Neural crest cell (in vitro differentiated cells): Measurements from ENCODE around the gene IFNG-AS1. TPM values are rescaled to one million over a fixed set of nuclear protein-coding genes. Genes with fewer than 3 reads are reported as not detected.
A peak's percentile ranks its signal among the peaks of the same experiment; 100 is the strongest.

ENCODE experiments used
- DNase-seq: peaks from one replicate; pipeline ENCODE4 v3.0.0; 2021; ENCODE audit warnings: low read depth, mixed read lengths, low spot score
- H3K27ac Mint-ChIP-seq: one replicate; pipeline ENCODE4 v1.8.0; 2021; ENCODE audit warnings: mild to moderate bottlenecking, mixed read lengths; ENCODE audit not compliant: unreplicated experiment
- H3K27me3 Mint-ChIP-seq: 2 replicates; pipeline ENCODE4 v1.8.0; 2021; ENCODE audit warnings: low read depth, mild to moderate bottlenecking, mixed read lengths
- H3K36me3 Mint-ChIP-seq: 2 replicates; pipeline ENCODE4 v1.8.0; 2021; ENCODE audit warnings: low read depth, mild to moderate bottlenecking, mixed read lengths
- H3K4me1 Mint-ChIP-seq: 2 replicates; pipeline ENCODE4 v1.8.0; 2021; ENCODE audit warnings: mixed read lengths
- H3K4me3 Mint-ChIP-seq: one replicate; pipeline ENCODE4 v1.8.0; 2021; ENCODE audit warnings: mild to moderate bottlenecking, mixed read lengths
- H3K9me3 Mint-ChIP-seq: 2 replicates; pipeline ENCODE4 v1.8.0; 2021; ENCODE audit warnings: mixed read lengths
- CTCF ChIP-seq: fragments of 200-600 bp; sonication (generic); conservative IDR thresholded peaks from 2 replicates; pipeline ENCODE4 v1.5.0; 2021; ENCODE audit warnings: antibody characterized with exemption, mild to moderate bottlenecking
- long read RNA-seq: library from polyadenylated mRNA; unstranded; transcript quantifications from one replicate; pipeline ENCODE4 v2.0.0, GENCODE V29; 2020
- total RNA-seq: library from RNA; stranded (reverse); gene quantifications from 2 replicates; pipeline ENCODE4 v1.2.1, GENCODE V29; 2021

The IFNG-AS1 gene
- total RNA-seq: not detected in 2 replicates
- long read RNA-seq: 0 reads

- peaks cover 3% of the 10 kb centered on the region for H3K9me3 Mint-ChIP-seq
- no peak for DNase-seq
- H3K27me3 Mint-ChIP-seq: peaks cover 2% of the 10 kb centered on the region
- H3K4me1 Mint-ChIP-seq: no peaks in the 10 kb centered on the region
- TF ChIP-seq CTCF: no peak
- H3K36me3 Mint-ChIP-seq: no peaks in the 10 kb centered on the region
- H3K4me3 Mint-ChIP-seq: no peak within 1 kb of the TSS
- H3K27ac Mint-ChIP-seq: no peak within 1 kb of the TSS
These were observed at the start of gene IFNG-AS1 for GRCh38 chr12:67989184-67989920. IFNG-AS1 (plus strand) TSS chr12:67989447.

DNA sequence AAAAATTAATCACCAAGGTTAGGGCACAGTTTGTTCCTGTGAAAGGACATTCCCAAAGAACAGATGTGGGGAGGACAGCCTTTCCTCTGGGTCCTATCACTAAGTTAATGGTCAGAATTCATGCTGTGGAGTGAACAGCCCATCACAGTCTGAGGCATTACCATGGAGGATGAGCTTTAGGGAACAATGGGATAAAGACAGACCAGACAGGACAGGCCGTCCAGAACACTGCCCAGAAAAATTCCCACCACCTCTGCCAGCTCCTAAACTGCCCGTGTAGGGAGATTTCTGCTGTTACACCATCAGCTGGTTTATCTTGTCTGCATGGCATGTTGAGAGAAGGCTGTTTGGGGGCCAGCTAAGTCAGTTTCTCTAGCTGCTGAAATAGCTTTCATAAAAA, 49.6 kb upstream of the IFNG-AS1 start:
- DNase-seq: no peak
- no peak for TF ChIP-seq CTCF
- H3K27me3 Mint-ChIP-seq: no peaks in the 10 kb centered on the region
- H3K36me3 Mint-ChIP-seq: no peaks in the 10 kb centered on the region
- H3K9me3 Mint-ChIP-seq: no peaks in the 10 kb centered on the region
- H3K27ac Mint-ChIP-seq: no peak overlapping the region
- H3K4me1 Mint-ChIP-seq: peaks cover 4% of the 10 kb centered on the region
- no peak overlapping the region for H3K4me3 Mint-ChIP-seq

DNA sequence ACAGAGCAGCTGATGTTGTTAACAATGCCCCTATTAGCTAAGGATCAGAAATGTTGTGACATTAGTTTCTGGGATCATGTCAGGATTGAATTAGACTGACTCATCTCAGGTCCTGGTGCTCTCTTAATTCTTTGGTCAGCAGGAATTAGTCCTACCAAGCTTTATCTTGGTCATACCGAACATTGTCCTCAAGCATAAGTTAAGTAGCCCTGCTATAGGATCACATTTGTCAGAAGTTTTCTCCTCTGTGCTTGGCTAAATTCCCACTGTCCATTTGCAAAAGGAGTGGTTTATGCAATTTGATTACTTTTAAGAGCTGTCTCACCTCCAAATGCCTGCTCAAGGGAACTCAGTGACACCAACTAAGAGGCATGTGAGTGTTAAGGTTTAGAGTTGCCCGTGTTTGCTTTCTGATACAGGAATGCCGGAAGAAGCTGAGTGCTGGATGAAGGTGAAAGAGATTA, 48.4 kb upstream of the IFNG-AS1 start:
- TF ChIP-seq CTCF: no peak
- Mint-ChIP-seq H3K36me3 (no peaks in the 10 kb centered on the region), H3K9me3 (no peaks in the 10 kb centered on the region), H3K27me3 (no peaks in the 10 kb centered on the region), H3K4me3 (no peak overlapping the region), H3K4me1 (peaks cover 4% of the 10 kb centered on the region), H3K27ac (no peak overlapping the region)
- no peak for DNase-seq

- H3K36me3 Mint-ChIP-seq: no peaks in the 10 kb centered on the region
- no peak for TF ChIP-seq CTCF
- no peak for DNase-seq
- H3K4me1 Mint-ChIP-seq: peaks cover 4% of the 10 kb centered on the region
- no peak overlapping the region for H3K27ac Mint-ChIP-seq
- H3K27me3 Mint-ChIP-seq: peaks cover 3% of the 10 kb centered on the region
- no peaks in the 10 kb centered on the region for H3K9me3 Mint-ChIP-seq
- no peak overlapping the region for H3K4me3 Mint-ChIP-seq
These were observed 46.5 kb upstream of the IFNG-AS1 start for GRCh38 chr12:67942724-67943123.

DNA sequence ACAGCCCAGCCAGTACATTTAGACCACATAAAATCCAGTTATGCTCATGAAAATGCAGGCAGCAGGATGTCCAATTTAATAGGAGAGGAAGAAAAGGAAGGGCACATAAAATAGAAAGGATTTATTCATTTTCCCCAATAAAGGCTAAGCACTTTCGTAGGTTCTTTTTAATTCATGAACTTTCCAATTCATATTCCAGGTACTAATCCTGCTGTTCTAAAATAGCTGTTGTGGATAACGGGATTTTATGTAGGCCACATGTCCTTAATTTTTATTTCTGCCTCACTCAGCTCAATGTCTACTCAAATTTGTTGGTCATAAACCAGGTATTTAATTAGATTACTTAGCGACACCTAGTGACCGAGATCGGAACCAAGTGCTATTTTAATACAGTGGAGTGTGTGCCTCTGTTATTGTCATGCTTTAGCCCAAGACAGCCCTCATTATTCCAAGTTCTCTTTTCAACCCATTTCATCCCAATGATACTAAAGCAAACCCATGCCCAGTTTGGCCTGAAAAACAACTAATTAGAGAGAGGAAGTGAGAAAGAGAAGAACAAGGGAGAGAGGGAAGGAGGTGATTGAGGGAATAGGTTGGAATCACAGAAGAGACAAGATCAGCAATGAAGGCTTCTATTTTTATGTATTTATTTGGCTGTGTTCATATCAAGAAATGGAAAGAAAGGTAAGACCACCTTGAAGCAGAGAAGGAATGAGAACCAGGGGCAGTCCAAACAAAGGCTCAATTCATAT, 45.9 kb upstream of the IFNG-AS1 start:
- DNase-seq: peak; percentile 66
- H3K27ac Mint-ChIP-seq: no peak overlapping the region
- no peaks in the 10 kb centered on the region for H3K9me3 Mint-ChIP-seq
- H3K4me1 Mint-ChIP-seq: peaks cover 4% of the 10 kb centered on the region
- no peak overlapping the region for H3K4me3 Mint-ChIP-seq
- peak; percentile 83 for TF ChIP-seq CTCF
- H3K36me3 Mint-ChIP-seq: no peaks in the 10 kb centered on the region
- H3K27me3 Mint-ChIP-seq: peaks cover 3% of the 10 kb centered on the region
